Activated T-cell treated with anti-CD3 and anti-CD28 coated beads, Interleukin-2, amount 50 U/mL, for 24 hours (primary cell): ENCODE measurements around the gene PGLYRP1.

ENCODE experiments used
- DNase-seq: peaks from one replicate; pipeline ENCODE4 v3.0.0-alpha.2; 2020
- H3K27ac Mint-ChIP-seq: 2 replicates; pipeline ENCODE4 v1.8.0; 2020; ENCODE audit warnings: mild to moderate bottlenecking, mixed read lengths
- H3K27me3 Mint-ChIP-seq: 2 replicates; pipeline ENCODE4 v1.8.0; 2020; ENCODE audit warnings: mixed read lengths
- H3K36me3 Mint-ChIP-seq: 2 replicates; pipeline ENCODE4 v1.8.0; 2020; ENCODE audit warnings: low read depth, mixed read lengths
- H3K4me1 Mint-ChIP-seq: 2 replicates; pipeline ENCODE4 v1.8.0; 2020; ENCODE audit warnings: low read depth, mixed read lengths
- H3K4me3 Mint-ChIP-seq: 2 replicates; pipeline ENCODE4 v1.8.0; 2020; ENCODE audit warnings: mild to moderate bottlenecking, moderate library complexity, mixed read lengths
- H3K9me3 Mint-ChIP-seq: 2 replicates; pipeline ENCODE4 v1.8.0; 2020; ENCODE audit warnings: mixed read lengths

The PGLYRP1 gene

GRCh38 chr19:46019270-46019669, 3.6 kb downstream of the PGLYRP1 start:
- no peak for DNase-seq
- H3K4me3 Mint-ChIP-seq = no peak overlapping the region
- peaks cover 17% of the 10 kb centered on the region for H3K4me1 Mint-ChIP-seq
- H3K27ac Mint-ChIP-seq = no peak overlapping the region
- H3K36me3 Mint-ChIP-seq = peaks cover 3% of the 10 kb centered on the region
- H3K27me3 Mint-ChIP-seq = peaks cover 32% of the 10 kb centered on the region
- no peaks in the 10 kb centered on the region for H3K9me3 Mint-ChIP-seq

- Mint-ChIP-seq H3K27ac (no peak overlapping the region), H3K4me3 (no peak overlapping the region), H3K4me1 (peaks cover 17% of the 10 kb centered on the region), H3K36me3 (peaks cover 3% of the 10 kb centered on the region), H3K27me3 (peaks cover 31% of the 10 kb centered on the region), H3K9me3 (no peaks in the 10 kb centered on the region)
- no peak for DNase-seq
Measured at GRCh38 chr19:46018729-46019251, 4.1 kb downstream of the PGLYRP1 start.

GRCh38 chr19:46017874-46018675, 4.8 kb downstream of the PGLYRP1 start:
- Mint-ChIP-seq H3K27me3 (peaks cover 26% of the 10 kb centered on the region), H3K27ac (no peak overlapping the region), H3K36me3 (peaks cover 3% of the 10 kb centered on the region), H3K9me3 (no peaks in the 10 kb centered on the region), H3K4me3 (no peak overlapping the region), H3K4me1 (peaks cover 17% of the 10 kb centered on the region)
- no peak for DNase-seq

- H3K27ac Mint-ChIP-seq = no peak overlapping the region
- peaks cover 17% of the 10 kb centered on the region for H3K4me1 Mint-ChIP-seq
- DNase-seq = no peak
Measured at GRCh38 chr19:46017095-46017429, 5.8 kb downstream of the PGLYRP1 start.

GRCh38 chr19:46016426-46017094, 6.3 kb downstream of the PGLYRP1 start:
- peak overlapping the region; percentile 78 for H3K4me3 Mint-ChIP-seq
- H3K4me1 Mint-ChIP-seq = peaks cover 17% of the 10 kb centered on the region
- peak; percentile 88 for DNase-seq
- peaks cover 19% of the 10 kb centered on the region for H3K27me3 Mint-ChIP-seq
- no peaks in the 10 kb centered on the region for H3K9me3 Mint-ChIP-seq
- H3K27ac Mint-ChIP-seq = no peak overlapping the region
- peaks cover 4% of the 10 kb centered on the region for H3K36me3 Mint-ChIP-seq

More at GRCh38 chr19:46017095-46017429, 5.8 kb downstream of the PGLYRP1 start:
- Mint-ChIP-seq H3K27me3 (peaks cover 19% of the 10 kb centered on the region), H3K36me3 (peaks cover 3% of the 10 kb centered on the region), H3K9me3 (no peaks in the 10 kb centered on the region), H3K4me3 (peak overlapping the region; percentile 45)

- Mint-ChIP-seq H3K27me3 (peaks cover 19% of the 10 kb centered on the region), H3K36me3 (peaks cover 8% of the 10 kb centered on the region), H3K27ac (no peak overlapping the region), H3K4me1 (peaks cover 17% of the 10 kb centered on the region), H3K4me3 (peak overlapping the region; percentile 78), H3K9me3 (no peaks in the 10 kb centered on the region)
- peak; percentile 60 for DNase-seq
Measured at GRCh38 chr19:46015687-46016425, 7.0 kb downstream of the PGLYRP1 start.

GRCh38 chr19:46014941-46015686, 7.7 kb downstream of the PGLYRP1 start:
- Mint-ChIP-seq H3K4me1 (peaks cover 17% of the 10 kb centered on the region), H3K9me3 (no peaks in the 10 kb centered on the region), H3K27me3 (peaks cover 19% of the 10 kb centered on the region), H3K27ac (no peak overlapping the region), H3K36me3 (peaks cover 15% of the 10 kb centered on the region), H3K4me3 (peak overlapping the region; percentile 40)
- DNase-seq = peak; percentile 78

- no peaks in the 10 kb centered on the region for H3K9me3 Mint-ChIP-seq
- no peak overlapping the region for H3K27ac Mint-ChIP-seq
Measured at GRCh38 chr19:46014534-46014933, 8.3 kb downstream of the PGLYRP1 start.

GRCh38 chr19:46009530-46010510, 13.0 kb downstream of the PGLYRP1 start:
- Mint-ChIP-seq H3K36me3 (peaks cover 48% of the 10 kb centered on the region), H3K4me3 (no peak overlapping the region), H3K9me3 (no peaks in the 10 kb centered on the region), H3K27me3 (peaks cover 9% of the 10 kb centered on the region), H3K27ac (no peak overlapping the region), H3K4me1 (peaks cover 4% of the 10 kb centered on the region)
- DNase-seq = peak; percentile 79

More at GRCh38 chr19:46014534-46014933, 8.3 kb downstream of the PGLYRP1 start:
- no peak for DNase-seq
- Mint-ChIP-seq H3K4me3 (peak overlapping the region; percentile 15), H3K36me3 (peaks cover 20% of the 10 kb centered on the region), H3K27me3 (peaks cover 19% of the 10 kb centered on the region), H3K4me1 (peaks cover 17% of the 10 kb centered on the region)

- no peak for DNase-seq
- Mint-ChIP-seq H3K27me3 (no peaks in the 10 kb centered on the region), H3K4me3 (no peak overlapping the region), H3K9me3 (no peaks in the 10 kb centered on the region), H3K27ac (no peak overlapping the region), H3K4me1 (no peaks in the 10 kb centered on the region), H3K36me3 (peaks cover 52% of the 10 kb centered on the region)
Measured at GRCh38 chr19:46006411-46006810, 16.4 kb downstream of the PGLYRP1 start.

GRCh38 chr19:46002678-46003275, 20.1 kb downstream of the PGLYRP1 start:
- peaks cover 23% of the 10 kb centered on the region for H3K4me1 Mint-ChIP-seq
- H3K36me3 Mint-ChIP-seq = peaks cover 36% of the 10 kb centered on the region
- no peak overlapping the region for H3K27ac Mint-ChIP-seq
- H3K4me3 Mint-ChIP-seq = no peak overlapping the region
- DNase-seq = no peak
- no peaks in the 10 kb centered on the region for H3K9me3 Mint-ChIP-seq
- H3K27me3 Mint-ChIP-seq = no peaks in the 10 kb centered on the region

GRCh38 chr19:46000491-46001246, 22.2 kb downstream of the PGLYRP1 start:
- peak; percentile 67 for DNase-seq
- Mint-ChIP-seq H3K27me3 (no peaks in the 10 kb centered on the region), H3K4me1 (peaks cover 31% of the 10 kb centered on the region), H3K9me3 (no peaks in the 10 kb centered on the region), H3K36me3 (peaks cover 25% of the 10 kb centered on the region), H3K27ac (no peak overlapping the region), H3K4me3 (peak overlapping the region; percentile 63)
